Left ventricle myocardium inferior (tissue), 1 donor: ENCODE results near the gene CSMD2. TPM values are rescaled to one million over a fixed set of nuclear protein-coding genes. Genes with fewer than 3 reads are reported as not detected.

Experiments
- DNase-seq: peaks from one replicate; pipeline ENCODE4 v3.0.0-alpha.2; 2020
- H3K27ac ChIP-seq: fragments of 200-600 bp; replicated peaks from 2 replicates; pipeline ENCODE4 v1.8.0; 2021
- H3K27me3 ChIP-seq: fragments of 200-600 bp; 2 replicates; pipeline ENCODE4 v1.8.0; 2021; ENCODE audit warnings: low read depth
- H3K36me3 ChIP-seq: fragments of 200-600 bp; 2 replicates; pipeline ENCODE4 v1.8.0; 2021
- H3K4me1 ChIP-seq: fragments of 200-600 bp; 2 replicates; pipeline ENCODE4 v1.8.0; 2021
- H3K4me3 ChIP-seq: fragments of 200-600 bp; 2 replicates; pipeline ENCODE4 v1.8.0; 2021; ENCODE audit warnings: mild to moderate bottlenecking, moderate library complexity
- H3K9me3 ChIP-seq: fragments of 200-600 bp; replicated peaks from 2 replicates; pipeline ENCODE4 v1.8.0; 2021
- intact Hi-C: fragments of 100-400 bp; cut with micrococcal nuclease; formaldehyde crosslinking; loops from one replicate; pipeline ENCODE4 v1.11.0; 2022
- total RNA-seq: library from RNA; stranded (reverse); fragmentation: NEBNext Ultra II Directional; extraction: Animal tissue kit (Norgen Biotek cat#: 25700); gene quantifications from one replicate; pipeline ENCODE4 v1.2.1, GENCODE V29; 2021
- TF ChIP-seq, protein P1 (sequence below): fragments of 200-600 bp; IDR thresholded peaks from 2 replicates; pipeline ENCODE4 v1.8.0; 2021; ENCODE audit warnings: antibody characterized with exemption, mild to moderate bottlenecking, borderline replicate concordance
- donor health status: DM: no; HTN: yes; CAD: no; lungs with severe emphysema.

Gene CSMD2
- total RNA-seq, 1 donor from 2014 or later, result 0.14 TPM

DNA sequence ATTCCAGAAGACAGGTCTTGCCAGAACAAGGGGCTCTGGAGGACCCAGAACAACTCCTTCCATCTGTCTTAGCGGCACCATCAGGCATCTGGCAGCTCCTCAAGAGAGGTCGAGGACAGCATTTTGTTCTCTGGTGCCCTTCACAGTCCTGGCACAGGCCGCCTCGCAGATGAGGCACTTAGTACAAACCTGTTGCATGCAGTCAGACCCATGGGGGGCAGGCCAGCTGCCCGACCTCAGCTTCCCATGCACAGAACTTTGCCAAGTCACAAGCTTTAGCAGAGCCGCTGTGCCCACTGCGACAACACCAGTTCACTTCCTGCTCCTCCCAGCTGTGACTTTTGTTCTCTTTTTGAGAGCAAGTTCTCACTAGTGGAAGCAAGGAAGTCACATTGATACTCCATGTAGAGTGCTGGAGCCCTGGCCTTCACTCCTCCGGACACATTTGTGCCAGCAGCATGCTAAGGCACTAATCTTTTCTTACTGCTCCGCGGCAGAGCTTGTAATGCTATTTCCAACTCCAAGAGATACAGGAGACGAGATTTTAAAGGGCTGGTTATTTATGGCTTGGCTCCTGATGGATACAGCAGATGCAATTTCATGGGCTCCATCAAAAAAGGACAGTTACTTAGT, 256.6 kb downstream of the CSMD2 start:
- no peak for DNase-seq
- Histone ChIP-seq H3K4me1 (peaks cover 7% of the 10 kb centered on the region), H3K4me3 (no peak overlapping the region), H3K27me3 (peaks cover 53% of the 10 kb centered on the region), H3K36me3 (no peaks in the 10 kb centered on the region), H3K27ac (no peak overlapping the region), H3K9me3 (no peaks in the 10 kb centered on the region)
- intact Hi-C loops, result no loop called here
- TF ChIP-seq, protein P1, sequence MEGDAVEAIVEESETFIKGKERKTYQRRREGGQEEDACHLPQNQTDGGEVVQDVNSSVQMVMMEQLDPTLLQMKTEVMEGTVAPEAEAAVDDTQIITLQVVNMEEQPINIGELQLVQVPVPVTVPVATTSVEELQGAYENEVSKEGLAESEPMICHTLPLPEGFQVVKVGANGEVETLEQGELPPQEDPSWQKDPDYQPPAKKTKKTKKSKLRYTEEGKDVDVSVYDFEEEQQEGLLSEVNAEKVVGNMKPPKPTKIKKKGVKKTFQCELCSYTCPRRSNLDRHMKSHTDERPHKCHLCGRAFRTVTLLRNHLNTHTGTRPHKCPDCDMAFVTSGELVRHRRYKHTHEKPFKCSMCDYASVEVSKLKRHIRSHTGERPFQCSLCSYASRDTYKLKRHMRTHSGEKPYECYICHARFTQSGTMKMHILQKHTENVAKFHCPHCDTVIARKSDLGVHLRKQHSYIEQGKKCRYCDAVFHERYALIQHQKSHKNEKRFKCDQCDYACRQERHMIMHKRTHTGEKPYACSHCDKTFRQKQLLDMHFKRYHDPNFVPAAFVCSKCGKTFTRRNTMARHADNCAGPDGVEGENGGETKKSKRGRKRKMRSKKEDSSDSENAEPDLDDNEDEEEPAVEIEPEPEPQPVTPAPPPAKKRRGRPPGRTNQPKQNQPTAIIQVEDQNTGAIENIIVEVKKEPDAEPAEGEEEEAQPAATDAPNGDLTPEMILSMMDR, result no peak

DNA sequence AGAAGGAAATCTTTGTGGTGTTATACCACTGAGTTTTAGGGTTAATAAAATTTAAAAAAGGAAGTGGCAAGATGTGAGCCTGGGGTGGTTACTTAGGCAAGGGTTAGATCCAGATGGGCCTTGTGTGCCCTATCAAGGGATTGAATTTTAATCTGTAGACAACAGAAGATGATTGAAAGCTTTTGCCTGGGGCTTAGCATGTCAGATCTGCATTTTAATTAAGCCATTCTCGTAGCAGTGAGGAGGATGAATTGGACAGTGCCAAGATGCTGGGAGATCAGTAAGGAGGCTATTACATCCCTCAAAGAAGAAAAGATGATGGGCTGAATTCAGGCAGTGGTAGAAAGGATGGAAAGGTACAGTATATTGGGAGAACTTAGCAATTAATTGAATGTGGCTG, 258.9 kb downstream of the CSMD2 start:
- no peak for DNase-seq
- Histone ChIP-seq H3K4me3 (no peak overlapping the region), H3K9me3 (no peaks in the 10 kb centered on the region), H3K4me1 (peaks cover 17% of the 10 kb centered on the region), H3K36me3 (no peaks in the 10 kb centered on the region), H3K27me3 (peaks cover 34% of the 10 kb centered on the region), H3K27ac (no peak overlapping the region)
- intact Hi-C loops, result no loop called here
- TF ChIP-seq, protein P1, result no peak

DNA sequence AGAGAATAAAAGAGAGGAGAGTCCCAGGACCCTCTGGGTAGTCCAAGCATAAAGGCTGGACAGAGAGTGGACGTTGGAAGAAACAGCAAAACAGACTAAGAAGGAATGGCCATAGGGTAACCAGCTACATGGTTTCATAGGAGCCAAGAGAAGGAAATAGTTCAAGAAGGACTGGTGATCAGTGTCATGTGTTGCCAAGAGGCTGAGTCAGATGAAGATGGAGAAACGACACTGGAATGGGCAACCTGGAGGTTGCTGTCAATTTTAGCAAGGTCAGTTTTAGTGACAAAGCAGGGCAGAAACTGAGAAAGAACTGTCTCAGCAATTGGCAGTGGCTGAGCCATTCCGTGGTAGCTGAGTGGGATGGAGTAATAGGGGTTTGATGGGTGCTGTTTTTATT, 259.8 kb downstream of the CSMD2 start:
- Histone ChIP-seq H3K9me3 (no peaks in the 10 kb centered on the region), H3K27ac (no peak overlapping the region), H3K36me3 (no peaks in the 10 kb centered on the region), H3K4me1 (peaks cover 17% of the 10 kb centered on the region), H3K27me3 (peaks cover 27% of the 10 kb centered on the region), H3K4me3 (no peak overlapping the region)
- TF ChIP-seq, protein P1, result no peak
- DNase-seq, result no peak
- intact Hi-C loops, result no loop called here

DNA sequence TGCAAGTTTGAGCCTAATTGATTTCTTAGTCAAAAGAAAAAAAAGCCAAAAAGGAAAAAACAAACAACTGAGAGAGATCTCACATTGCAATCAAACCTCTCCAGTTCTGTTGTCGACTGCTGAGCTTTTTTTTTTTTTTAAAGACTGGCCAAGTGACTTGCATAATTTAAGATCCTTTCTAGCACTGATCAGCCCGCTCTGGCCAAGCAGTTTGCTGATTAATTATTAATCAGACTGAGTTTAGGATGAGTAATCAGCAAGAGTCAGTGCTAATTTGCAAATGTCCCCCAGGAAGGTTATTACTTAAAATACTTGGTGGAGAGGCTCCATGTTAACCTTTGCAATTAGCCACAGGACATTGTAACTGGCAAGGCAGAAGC, 261.8 kb downstream of the CSMD2 start:
- Histone ChIP-seq H3K36me3 (no peaks in the 10 kb centered on the region), H3K4me3 (no peak overlapping the region), H3K27me3 (peaks cover 27% of the 10 kb centered on the region), H3K4me1 (peaks cover 20% of the 10 kb centered on the region), H3K27ac (no peak overlapping the region), H3K9me3 (no peaks in the 10 kb centered on the region)
- intact Hi-C loops, result no loop called here
- TF ChIP-seq, protein P1, result no peak
- DNase-seq, result no peak

DNA sequence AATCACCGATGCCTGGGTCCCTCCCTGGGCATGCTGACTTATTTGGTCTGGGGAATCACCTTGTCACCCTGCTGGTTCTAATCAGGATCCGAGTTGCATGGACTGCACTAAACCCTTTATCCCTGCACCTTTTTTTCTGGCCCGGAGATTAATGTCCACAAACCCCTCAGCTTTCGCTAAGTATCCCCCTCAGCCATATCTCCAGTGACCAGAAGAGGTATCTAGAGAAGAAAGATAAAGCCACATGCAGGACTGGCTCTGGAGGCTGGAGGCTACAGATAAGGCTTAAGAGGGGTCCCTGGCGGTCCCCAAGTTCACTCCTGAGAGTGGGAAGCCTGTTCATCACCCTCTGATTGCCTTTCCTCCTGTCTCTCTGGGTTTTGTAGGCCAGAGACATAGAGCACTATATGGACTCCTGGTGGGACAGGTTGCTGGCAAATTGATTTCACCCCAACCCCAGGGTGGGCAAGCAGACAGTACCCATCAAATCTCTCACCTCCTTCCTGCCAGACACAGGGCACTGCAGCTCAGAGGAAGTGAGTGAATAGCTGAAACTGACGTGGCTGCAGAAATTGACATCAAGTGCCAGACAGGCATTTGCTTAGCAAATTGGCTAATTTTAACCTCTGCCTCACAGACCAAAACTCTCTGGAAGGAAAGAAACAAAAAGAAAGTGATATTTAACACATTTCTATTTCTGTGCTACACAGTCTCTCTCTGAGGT, 262.4 kb downstream of the CSMD2 start:
- Histone ChIP-seq H3K9me3 (no peaks in the 10 kb centered on the region), H3K27ac (no peak overlapping the region), H3K4me3 (no peak overlapping the region), H3K4me1 (peaks cover 20% of the 10 kb centered on the region), H3K27me3 (peaks cover 26% of the 10 kb centered on the region), H3K36me3 (no peaks in the 10 kb centered on the region)
- DNase-seq, result no peak
- intact Hi-C loops, result no loop called here
- TF ChIP-seq, protein P1, result no peak
